K562 (cell line): ENCODE data around the gene NDUFAF3. TPM values are rescaled to one million over a fixed set of nuclear protein-coding genes. Genes with fewer than 3 reads are reported as not detected.

Source experiments
- DACH1 ChIP-seq: fragments of 450-650 bp; IDR thresholded peaks from 2 replicates; pipeline ENCODE4 v1.6.1; 2018; ENCODE audit not compliant: partially characterized antibody
- ERF ChIP-seq: fragments of 450-650 bp; formaldehyde crosslinking; IDR thresholded peaks from 2 replicates; pipeline ENCODE4 v1.4.0; 2020; ENCODE audit warnings: mild to moderate bottlenecking, mixed read lengths
- HNRNPL ChIP-seq: fragments of 200-400 bp; formaldehyde crosslinking; IDR thresholded peaks from 2 replicates; pipeline ENCODE4 v1.6.1; 2017; ENCODE audit warnings: low read depth, mild to moderate bottlenecking, low read length
- KLF13 ChIP-seq: fragments of 450-650 bp; IDR thresholded peaks from 2 replicates; pipeline ENCODE4 v1.6.1; 2016; ENCODE audit warnings: missing genetic modification characterization, low read depth, mild to moderate bottlenecking, missing compliant biosample characterization, moderate library complexity, borderline replicate concordance
- LEF1 ChIP-seq: fragments of 450-650 bp; IDR thresholded peaks from 2 replicates; pipeline ENCODE4 v1.6.1; 2016; ENCODE audit warnings: mild to moderate bottlenecking
- PHF20 ChIP-seq: fragments of 450-650 bp; IDR thresholded peaks from 2 replicates; pipeline ENCODE4 v1.6.1; 2018; ENCODE audit not compliant: partially characterized antibody
- PTRF ChIP-seq: fragments of 450-650 bp; IDR thresholded peaks from 2 replicates; pipeline ENCODE4 v1.6.1; 2016; ENCODE audit warnings: mild to moderate bottlenecking, missing genetic modification characterization, missing compliant biosample characterization
- RFX7 ChIP-seq: fragments of 250-450 bp; sonication (Bioruptor Pico); IDR thresholded peaks from 2 replicates; pipeline ENCODE4 v1.5.1; 2021; ENCODE audit warnings: mild to moderate bottlenecking
- SAFB2 ChIP-seq: fragments of 200-400 bp; formaldehyde crosslinking; IDR thresholded peaks from 2 replicates; pipeline ENCODE4 v1.6.1; 2018; ENCODE audit warnings: borderline replicate concordance, low read length, low read depth, moderate library complexity; ENCODE audit not compliant: severe bottlenecking
- SMAD3 ChIP-seq: fragments of 450-650 bp; formaldehyde crosslinking; conservative IDR thresholded peaks from 2 replicates; pipeline ENCODE4 v1.4.0; 2020; ENCODE audit warnings: mild to moderate bottlenecking
- SREBF1 ChIP-seq: fragments of 150-350 bp; IDR thresholded peaks from 2 replicates; pipeline ENCODE4 v1.6.1; 2014; ENCODE audit warnings: antibody characterized with exemption, low read depth, low read length, borderline replicate concordance
- XRCC4 ChIP-seq: IDR thresholded peaks from one replicate; pipeline ENCODE4 v1.6.1; 2011; ENCODE audit not compliant: insufficient read depth, insufficient read length; ENCODE audit errors: extremely low read depth
- ZC3H4 ChIP-seq: sonication (generic); formaldehyde crosslinking; IDR thresholded peaks from 2 replicates; pipeline ENCODE4 v1.9.0; 2021; ENCODE audit warnings: missing genetic modification reagents, borderline replicate concordance
- ZNF253 ChIP-seq: fragments of 250-450 bp; sonication (Bioruptor Pico); conservative IDR thresholded peaks from 2 replicates; pipeline ENCODE4 v1.6.1; 2021; ENCODE audit warnings: mild to moderate bottlenecking
- ZNF398 ChIP-seq: fragments of 250-450 bp; sonication (Bioruptor Pico); IDR thresholded peaks from 2 replicates; pipeline ENCODE4 v1.8.0; 2021; ENCODE audit warnings: moderate library complexity, mild to moderate bottlenecking, inconsistent platforms
- ZNF79 ChIP-seq: fragments of 250-450 bp; sonication (Bioruptor Pico); IDR thresholded peaks from 2 replicates; pipeline ENCODE4 v1.4.0; 2020; ENCODE audit warnings: low read depth, mild to moderate bottlenecking, moderate library complexity
- polyA plus RNA-seq, 8 experiments: library from polyadenylated mRNA; depleted of rRNA in 4 of 8; stranded (reverse) in 5 of 8; unstranded in 3 of 8; fragments of >200 nt; fragmentation: Nextera tagmentation in 2 of 8; fragmentation: Illumina TruSeq in 1 of 8; extraction: Ambion mirVana in 2 of 8; extraction: Trizol in 1 of 8; gene quantifications; 2 replicates each; pipeline versions ENCODE4 v1.2.1 to v1.2.3, GENCODE V29; 2011 to 2014; ENCODE audit warnings: inconsistent platforms in 1 of 8, missing spikeins in 1 of 8
- total RNA-seq, 7 experiments: library from RNA; depleted of rRNA in 6 of 7; stranded (reverse); fragments of >200 nt in 6 of 7; fragmentation: Illumina TruSeq in 2 of 7; extraction: Trizol in 2 of 7; gene quantifications; 2 replicates each; pipeline versions ENCODE4 v1.2.1 to v1.2.3, GENCODE V29; 2011 to 2021; ENCODE audit warnings: low replicate concordance in 1 of 7
- TF ChIP-seq, protein P1 (sequence below): fragments of 450-650 bp; conservative IDR thresholded peaks from 2 replicates; pipeline ENCODE4 v1.6.1; 2016; ENCODE audit warnings: missing genetic modification characterization, low read depth, mild to moderate bottlenecking, control low read depth, missing compliant biosample characterization
- TF ChIP-seq, protein P2 (sequence below): fragments of 450-650 bp; IDR thresholded peaks from 2 replicates; pipeline ENCODE4 v1.6.1; 2016
- TF ChIP-seq, protein P3 (sequence below): fragments of 250-450 bp; sonication (Bioruptor Pico); IDR thresholded peaks from 2 replicates; pipeline ENCODE4 v1.9.0; 2021; ENCODE audit warnings: mild to moderate bottlenecking, inconsistent platforms

NDUFAF3 gene
- total and polyA plus RNA-seq, 9 of the 15 experiments (the other 6 are each of a cell fraction or from before 2014, with no cell fraction given), result 17.0 to 127 (median 36.3) TPM

GRCh38 chr3:49021813-49022687 is at the start of gene NDUFAF3 (continued):
- TF ChIP-seq ZNF253 (CRISPR knock-in tag) (no peak), XRCC4 (no peak), DACH1 (peak; percentile 22), SAFB2 (no peak), RFX7 (CRISPR knock-in tag) (no peak), SREBF1 (no peak), PHF20 (no peak), HNRNPL (peak; percentile 95), LEF1 (no peak), ZC3H4 (CRISPR knock-in tag) (no peak), ZNF398 (CRISPR knock-in tag) (no peak), SMAD3 (CRISPR knock-in tag) (no peak), ZNF79 (CRISPR knock-in tag) (no peak), ERF (CRISPR knock-in tag) (no peak), KLF13 (tag) (no peak), PTRF (tag) (no peak)
- TF ChIP-seq, protein P1, sequence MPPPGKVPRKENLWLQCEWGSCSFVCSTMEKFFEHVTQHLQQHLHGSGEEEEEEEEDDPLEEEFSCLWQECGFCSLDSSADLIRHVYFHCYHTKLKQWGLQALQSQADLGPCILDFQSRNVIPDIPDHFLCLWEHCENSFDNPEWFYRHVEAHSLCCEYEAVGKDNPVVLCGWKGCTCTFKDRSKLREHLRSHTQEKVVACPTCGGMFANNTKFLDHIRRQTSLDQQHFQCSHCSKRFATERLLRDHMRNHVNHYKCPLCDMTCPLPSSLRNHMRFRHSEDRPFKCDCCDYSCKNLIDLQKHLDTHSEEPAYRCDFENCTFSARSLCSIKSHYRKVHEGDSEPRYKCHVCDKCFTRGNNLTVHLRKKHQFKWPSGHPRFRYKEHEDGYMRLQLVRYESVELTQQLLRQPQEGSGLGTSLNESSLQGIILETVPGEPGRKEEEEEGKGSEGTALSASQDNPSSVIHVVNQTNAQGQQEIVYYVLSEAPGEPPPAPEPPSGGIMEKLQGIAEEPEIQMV (tag), result no peak
- TF ChIP-seq, protein P2, sequence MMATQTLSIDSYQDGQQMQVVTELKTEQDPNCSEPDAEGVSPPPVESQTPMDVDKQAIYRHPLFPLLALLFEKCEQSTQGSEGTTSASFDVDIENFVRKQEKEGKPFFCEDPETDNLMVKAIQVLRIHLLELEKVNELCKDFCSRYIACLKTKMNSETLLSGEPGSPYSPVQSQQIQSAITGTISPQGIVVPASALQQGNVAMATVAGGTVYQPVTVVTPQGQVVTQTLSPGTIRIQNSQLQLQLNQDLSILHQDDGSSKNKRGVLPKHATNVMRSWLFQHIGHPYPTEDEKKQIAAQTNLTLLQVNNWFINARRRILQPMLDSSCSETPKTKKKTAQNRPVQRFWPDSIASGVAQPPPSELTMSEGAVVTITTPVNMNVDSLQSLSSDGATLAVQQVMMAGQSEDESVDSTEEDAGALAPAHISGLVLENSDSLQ, result no peak
- TF ChIP-seq, protein P3, sequence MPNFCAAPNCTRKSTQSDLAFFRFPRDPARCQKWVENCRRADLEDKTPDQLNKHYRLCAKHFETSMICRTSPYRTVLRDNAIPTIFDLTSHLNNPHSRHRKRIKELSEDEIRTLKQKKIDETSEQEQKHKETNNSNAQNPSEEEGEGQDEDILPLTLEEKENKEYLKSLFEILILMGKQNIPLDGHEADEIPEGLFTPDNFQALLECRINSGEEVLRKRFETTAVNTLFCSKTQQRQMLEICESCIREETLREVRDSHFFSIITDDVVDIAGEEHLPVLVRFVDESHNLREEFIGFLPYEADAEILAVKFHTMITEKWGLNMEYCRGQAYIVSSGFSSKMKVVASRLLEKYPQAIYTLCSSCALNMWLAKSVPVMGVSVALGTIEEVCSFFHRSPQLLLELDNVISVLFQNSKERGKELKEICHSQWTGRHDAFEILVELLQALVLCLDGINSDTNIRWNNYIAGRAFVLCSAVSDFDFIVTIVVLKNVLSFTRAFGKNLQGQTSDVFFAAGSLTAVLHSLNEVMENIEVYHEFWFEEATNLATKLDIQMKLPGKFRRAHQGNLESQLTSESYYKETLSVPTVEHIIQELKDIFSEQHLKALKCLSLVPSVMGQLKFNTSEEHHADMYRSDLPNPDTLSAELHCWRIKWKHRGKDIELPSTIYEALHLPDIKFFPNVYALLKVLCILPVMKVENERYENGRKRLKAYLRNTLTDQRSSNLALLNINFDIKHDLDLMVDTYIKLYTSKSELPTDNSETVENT, result peak; percentile 99
